Fibroblast of villous mesenchyme (primary cell): ENCODE data around the gene PRDX4. TPM values are rescaled to one million over a fixed set of nuclear protein-coding genes. Genes with fewer than 3 reads are reported as not detected.
"Not testable (repeated sequence)": the region's sequence is repeated elsewhere in the genome, so short reads cannot be mapped to it uniquely, and the experiment has no call there.

ENCODE experiments used
- DNase-seq: peaks from one replicate; pipeline ENCODE4 v3.0.0-alpha.2; 2010; ENCODE audit warnings: low read depth
- H3K4me3 ChIP-seq: 2 replicates; pipeline ENCODE4 v1.5.1; 2011; ENCODE audit warnings: low read depth, mild to moderate bottlenecking, low read length
- total RNA-seq: library from RNA; depleted of rRNA; stranded (reverse); fragments of >200 nt; gene quantifications from 2 replicates; pipeline ENCODE4 v1.2.3, GENCODE V29; 2012
- TF ChIP-seq, protein P1 (sequence below): IDR thresholded peaks from 2 replicates; pipeline ENCODE4 v1.5.1; 2012; ENCODE audit warnings: low read depth, mild to moderate bottlenecking, low read length; ENCODE audit not compliant: insufficient read depth

Gene PRDX4
- total RNA-seq, 1 donor, result 160 TPM

DNA sequence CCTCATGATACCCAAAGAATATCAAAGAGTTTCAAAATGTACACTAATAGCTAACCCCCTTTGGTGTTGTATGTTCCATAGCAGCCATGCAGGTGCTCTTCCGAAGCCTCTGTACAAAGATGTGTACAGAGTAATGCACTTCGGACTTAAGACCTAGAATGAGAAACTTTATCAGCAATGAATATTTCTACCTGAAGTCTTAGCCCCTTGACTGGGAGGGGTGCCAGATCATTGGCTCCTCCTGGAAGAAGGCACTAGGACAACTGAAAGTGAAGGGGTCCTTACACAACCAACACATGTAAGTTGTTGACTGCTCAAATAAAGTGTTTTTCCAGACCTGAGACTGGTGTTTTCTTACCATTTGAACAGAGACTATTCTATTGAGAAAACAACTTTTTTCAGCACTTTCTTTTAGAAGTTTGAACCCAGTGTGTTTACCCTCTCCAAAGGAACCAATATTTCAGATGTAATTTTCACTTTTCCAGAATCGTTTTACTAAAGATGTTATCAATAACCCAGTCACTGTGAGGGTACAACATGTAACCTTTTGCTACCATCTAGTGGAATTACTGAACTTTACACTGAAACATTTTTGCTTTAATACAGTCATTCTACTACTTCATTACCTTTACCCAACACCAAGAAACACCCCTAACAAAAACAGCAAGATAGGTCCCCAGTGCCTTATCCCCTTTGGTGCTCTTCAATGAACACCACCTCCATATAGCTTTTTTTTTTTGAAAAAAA lies 33.3 kb upstream of the PRDX4 start:
- DNase-seq, result peak; percentile 1

DNA sequence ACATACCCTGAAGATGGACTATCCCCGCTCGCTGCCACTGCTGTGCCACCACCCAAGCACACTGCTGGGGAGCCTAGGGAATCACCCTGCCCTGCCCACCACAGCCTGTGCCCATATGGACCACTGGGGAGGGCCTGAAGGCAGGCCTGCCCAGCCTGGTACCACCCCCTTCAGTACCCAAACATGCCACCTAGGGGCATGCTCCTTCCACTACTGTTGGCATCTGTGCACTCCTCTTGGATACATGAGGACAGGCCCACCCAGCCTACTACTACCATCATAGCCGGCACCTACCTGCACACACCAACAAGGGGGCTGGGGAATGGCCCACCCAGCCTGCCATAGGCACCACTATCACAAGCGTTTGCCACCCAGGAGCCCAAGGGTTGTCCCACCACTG lies 30.1 kb upstream of the PRDX4 start:
- no peak for DNase-seq
- H3K4me3 ChIP-seq, result no peak overlapping the region
- TF ChIP-seq, protein P1, sequence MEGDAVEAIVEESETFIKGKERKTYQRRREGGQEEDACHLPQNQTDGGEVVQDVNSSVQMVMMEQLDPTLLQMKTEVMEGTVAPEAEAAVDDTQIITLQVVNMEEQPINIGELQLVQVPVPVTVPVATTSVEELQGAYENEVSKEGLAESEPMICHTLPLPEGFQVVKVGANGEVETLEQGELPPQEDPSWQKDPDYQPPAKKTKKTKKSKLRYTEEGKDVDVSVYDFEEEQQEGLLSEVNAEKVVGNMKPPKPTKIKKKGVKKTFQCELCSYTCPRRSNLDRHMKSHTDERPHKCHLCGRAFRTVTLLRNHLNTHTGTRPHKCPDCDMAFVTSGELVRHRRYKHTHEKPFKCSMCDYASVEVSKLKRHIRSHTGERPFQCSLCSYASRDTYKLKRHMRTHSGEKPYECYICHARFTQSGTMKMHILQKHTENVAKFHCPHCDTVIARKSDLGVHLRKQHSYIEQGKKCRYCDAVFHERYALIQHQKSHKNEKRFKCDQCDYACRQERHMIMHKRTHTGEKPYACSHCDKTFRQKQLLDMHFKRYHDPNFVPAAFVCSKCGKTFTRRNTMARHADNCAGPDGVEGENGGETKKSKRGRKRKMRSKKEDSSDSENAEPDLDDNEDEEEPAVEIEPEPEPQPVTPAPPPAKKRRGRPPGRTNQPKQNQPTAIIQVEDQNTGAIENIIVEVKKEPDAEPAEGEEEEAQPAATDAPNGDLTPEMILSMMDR, result no peak

More for the DNA sequence above, 33.3 kb upstream of the PRDX4 start:
- TF ChIP-seq, protein P1, result no peak
- no peak overlapping the region for H3K4me3 ChIP-seq

DNA sequence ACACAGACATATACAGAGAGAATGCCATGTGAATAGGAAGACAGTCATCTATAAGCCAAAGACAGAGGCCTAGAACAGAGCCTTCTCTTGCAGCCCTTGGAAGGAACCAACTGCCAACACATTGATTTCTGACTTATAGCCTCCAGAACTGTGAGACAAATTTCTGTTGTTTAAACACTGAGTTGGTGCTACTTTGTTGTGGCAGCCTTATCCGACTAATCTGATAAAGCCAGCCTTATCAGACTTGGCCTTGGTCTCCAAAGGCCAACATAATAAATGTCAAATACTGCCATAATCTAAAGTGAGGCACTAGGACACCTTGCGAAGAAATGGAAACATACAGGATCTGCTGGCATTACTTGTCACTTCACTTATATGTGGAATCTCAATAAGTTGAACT lies 24.3 kb upstream of the PRDX4 start:
- no peak for DNase-seq
- TF ChIP-seq, protein P1, result no peak
- H3K4me3 ChIP-seq, result no peak overlapping the region

DNA sequence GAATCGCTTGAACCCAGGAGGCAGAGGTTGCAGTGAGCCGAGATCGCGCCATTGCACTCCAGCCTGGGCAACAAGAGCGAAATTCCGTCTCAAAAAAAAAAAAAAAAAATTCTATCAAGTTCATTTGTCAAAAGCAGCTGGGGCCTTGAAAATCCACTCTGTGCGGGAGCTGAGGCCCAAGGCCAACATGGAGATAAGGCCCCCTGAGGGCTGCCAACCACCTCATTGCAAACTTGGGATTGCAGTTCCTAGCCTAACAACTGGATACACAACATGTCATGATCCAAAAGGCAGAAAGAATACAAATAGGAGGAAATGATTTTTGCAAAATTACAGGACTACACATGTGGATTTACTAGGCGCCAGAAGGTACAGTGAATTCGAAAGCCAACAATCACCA lies 22.5 kb upstream of the PRDX4 start:
- TF ChIP-seq, protein P1, result no peak
- H3K4me3 ChIP-seq, result no peak overlapping the region
- DNase-seq, result no peak

DNA sequence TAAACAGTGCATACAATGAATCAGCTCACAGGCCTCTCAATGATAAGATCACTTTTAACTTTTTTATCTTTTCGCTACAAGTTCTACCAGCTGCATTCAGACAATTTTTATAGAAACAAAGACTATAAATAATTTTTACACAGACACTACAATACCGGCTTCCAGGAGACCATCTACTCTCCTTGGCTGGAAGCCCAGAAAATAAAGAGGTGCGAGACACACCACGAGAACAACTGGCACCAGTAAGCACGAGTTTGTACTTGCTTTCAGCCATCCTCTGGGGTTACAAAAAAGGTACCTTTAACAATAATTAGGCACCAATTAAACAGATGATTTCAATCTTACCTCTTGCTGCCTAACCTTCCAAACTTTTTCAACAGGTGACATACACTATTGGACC lies 11.2 kb upstream of the PRDX4 start:
- TF ChIP-seq, protein P1, result no peak
- no peak for DNase-seq
- no peak overlapping the region for H3K4me3 ChIP-seq

DNA sequence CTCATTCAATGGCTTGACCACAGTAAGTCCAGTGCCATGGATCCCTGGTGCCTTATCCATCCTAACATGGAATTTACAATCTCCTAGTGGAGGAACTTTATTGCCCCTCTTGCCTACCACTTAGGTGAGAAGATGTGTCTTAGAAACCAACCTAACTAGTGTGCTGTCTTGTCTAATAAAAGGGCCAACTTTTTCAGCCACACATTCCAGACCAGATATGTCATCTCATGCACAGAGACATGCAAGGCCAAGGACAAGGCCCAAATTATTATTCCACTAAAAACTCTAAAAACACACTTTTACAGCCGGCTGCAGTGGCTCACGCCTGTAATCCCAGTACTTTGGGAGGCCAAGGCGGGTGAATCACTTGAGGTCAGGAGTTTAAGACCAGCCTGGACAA lies 10.6 kb upstream of the PRDX4 start:
- peak; percentile 31 for DNase-seq
- TF ChIP-seq, protein P1, result no peak
- no peak overlapping the region for H3K4me3 ChIP-seq

DNA sequence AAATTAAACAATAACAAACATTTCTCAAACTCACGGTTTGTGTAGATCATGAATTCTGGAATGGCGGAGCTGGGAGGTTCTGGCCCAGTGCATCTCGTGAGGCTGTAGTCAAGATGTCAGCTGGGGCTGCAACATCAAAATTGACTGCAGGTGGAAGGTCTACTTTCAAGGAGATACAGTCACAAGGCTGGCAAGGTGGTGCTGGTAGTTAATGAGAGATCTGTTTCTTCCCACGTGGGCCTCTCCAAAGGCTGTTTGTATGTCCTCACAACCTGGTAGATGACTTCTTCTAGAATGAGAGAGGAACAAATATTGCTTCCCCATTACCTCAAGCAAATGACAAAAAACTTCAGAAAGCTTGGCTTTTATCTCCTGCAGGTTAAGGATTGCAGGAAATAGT lies 8.0 kb upstream of the PRDX4 start:
- no peak overlapping the region for H3K4me3 ChIP-seq
- DNase-seq, result no peak
- TF ChIP-seq, protein P1, result no peak

DNA sequence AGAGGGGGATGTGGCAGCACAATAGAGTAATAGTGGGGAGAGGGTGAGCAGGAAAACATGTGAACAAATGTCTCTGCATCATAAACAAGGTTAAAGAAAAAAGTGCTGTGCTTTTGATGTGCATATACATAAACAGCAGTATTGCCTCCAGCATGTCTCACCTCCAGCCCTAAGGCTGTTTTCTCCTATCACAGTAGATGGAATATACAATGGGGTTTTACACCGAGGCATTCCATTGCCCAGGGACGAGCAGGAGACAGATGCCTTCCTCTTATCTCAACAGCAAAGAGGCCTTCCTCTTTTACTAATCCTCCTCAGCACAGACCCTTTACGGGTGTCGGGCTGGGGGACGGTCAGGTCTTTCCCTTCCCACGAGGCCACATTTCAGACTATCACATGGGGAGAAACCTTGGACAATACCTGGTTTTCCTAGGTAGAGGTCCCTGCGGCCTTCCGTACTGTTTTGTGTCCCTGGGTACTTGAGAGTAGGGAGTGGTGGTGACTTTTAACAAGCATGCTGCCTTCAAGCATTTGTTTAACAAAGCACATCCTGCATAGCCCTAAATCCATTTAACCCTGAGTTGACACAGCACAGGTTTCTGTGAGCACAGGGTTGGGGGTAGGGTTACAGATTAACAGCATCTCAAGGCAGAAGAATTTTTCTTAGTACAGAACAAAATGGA lies 7.1 kb upstream of the PRDX4 start:
- H3K4me3 ChIP-seq, DNase-seq: not testable (repeated sequence)
